NCI-H1436 (cell line): Measurements from ENCODE around the gene LRRC73.
"Not testable (repeated sequence)": the region's sequence is repeated elsewhere in the genome, so short reads cannot be mapped to it uniquely, and the experiment has no call there.

ENCODE experiments used
- DNase-seq: peaks from one replicate; lab custom pipeline; 2025; lab: John Stamatoyannopoulos, UW

LRRC73 gene

GRCh38 chr6:43511824-43512415 is 1.8 kb upstream of the LRRC73 start:
- no peak for DNase-seq

DNA sequence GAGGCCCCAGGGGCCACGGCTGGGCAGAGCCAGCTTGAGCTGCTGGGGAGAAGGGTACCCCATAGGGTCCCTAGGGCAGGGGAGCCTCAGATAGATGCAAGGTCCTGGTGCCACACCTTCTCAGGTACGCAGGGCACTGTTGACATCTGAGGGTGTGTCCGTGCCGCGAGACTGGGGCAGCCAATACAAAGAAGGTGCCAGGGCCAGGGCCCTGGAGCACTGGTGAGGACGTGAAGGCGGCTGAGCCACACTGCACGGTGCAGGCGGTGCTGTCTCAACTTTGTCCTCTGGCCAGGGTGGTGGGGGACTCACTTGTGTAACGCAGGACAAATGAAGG is 649 bp upstream of the LRRC73 start:
- no peak for DNase-seq

DNA sequence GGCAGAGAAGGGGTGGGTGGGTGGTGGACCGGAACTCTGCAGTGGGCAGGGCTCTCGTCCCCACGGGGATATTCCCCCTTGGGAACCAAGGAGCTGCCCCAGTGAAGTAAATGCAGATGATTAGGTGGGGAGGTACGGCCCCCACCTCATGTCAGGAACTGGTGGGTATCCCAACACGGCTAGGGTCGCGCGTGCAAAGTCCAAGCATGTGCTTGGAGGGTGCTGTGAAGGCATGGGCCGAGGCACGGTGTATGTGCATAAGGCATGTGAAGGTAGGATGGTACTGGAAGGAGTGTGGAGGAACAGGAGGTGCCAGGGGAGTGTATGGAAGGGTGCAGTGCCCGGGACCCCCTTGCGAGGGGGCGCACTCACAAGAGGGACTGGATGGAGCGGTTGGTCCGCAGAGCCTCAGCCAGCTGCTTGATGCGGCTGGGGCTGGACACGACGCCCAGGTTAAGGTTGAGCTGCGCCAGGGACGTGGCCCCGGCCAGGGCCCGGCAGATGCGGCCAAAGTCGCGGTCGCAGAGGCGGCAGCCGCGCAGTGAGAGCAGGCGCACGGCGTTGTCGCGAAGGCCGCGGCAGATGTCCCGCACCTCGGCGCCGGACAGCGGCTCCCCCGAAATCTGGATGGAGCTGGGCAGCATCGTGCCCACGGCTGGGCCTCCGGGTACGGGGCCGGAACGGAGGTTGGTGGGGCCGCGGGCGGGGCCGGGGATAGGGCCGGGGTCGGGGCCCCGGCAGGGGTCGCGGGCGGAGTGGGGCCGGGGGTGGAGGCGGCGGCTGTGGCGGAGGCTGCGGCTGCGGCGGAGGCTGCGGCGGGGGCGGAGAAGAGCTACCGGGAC is 783 bp downstream of the LRRC73 start:
- DNase-seq: no peak

DNA sequence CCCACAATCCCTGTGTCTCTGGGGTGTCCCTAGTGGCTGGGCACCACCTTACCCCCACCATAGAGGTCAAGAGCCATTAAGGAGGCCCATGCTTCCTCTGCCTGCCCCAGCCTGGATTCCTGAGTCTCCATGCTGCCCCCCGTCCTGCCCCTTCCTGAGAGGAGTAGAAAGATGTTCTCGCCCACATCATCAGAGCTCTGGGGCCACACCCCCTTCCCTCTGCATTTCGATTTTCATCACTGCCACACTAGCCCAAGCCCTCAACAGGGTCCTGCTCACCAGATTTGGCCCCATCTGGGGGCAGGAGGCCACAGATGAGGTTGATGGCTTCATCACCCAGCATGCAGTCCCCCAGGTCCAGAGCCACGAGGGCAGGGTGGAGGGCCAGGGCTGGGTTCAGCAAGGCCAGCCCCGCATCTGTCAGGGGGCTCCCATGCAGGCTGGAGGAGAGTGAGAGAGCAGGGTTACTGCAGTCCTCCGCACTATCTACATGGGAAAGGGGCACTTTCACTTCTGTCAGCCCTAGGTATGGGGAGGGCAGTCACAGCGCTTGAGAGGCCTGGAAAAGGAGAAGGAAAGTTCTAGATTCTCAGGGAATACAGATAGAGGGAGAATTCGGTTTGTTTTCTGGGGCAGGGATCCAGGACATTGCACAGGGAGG is 1.5 kb downstream of the LRRC73 start:
- no peak for DNase-seq

DNA sequence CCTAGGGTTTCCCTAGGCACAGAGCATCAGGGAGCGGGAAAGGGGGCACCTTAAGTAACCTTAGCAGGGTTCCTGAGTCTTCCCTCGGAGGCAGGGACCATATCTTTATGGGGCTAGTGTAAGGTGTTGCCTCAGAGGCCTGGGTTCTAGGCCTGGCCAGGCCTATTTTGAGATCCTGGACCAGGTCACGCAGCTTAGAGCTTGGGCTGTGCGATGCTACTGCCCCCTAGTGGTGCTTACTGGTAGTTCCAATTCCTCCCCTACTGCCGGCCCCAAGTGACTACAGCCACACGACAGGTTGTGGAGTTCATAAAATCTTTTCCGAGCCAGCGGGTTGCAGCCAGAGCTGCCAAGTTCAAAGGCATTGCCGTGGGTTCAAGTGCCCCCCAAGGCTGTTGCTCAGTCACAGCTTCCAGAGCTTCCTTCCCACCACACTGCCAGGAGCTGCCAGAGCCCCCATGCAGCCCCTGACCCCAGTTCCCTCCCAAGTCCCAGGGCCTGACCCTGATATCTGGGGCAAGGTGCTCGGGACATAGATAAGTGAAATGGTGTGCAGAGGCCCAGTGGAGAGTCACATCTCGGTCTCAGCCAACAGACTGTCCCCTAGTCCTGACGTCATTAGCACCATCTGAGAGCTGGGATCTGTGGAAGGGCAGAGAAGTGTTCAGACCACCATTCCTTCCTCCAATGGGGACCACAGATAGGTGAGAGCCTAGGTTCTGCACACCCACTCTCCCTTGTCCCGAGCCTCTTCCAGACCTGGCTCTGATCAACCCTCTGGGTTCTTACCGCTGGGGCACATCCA is 3.3 kb downstream of the LRRC73 start:
- DNase-seq: peak; percentile 44

GRCh38 chr6:43506171-43506570 is 4.0 kb downstream of the LRRC73 start:
- no peak for DNase-seq

DNA sequence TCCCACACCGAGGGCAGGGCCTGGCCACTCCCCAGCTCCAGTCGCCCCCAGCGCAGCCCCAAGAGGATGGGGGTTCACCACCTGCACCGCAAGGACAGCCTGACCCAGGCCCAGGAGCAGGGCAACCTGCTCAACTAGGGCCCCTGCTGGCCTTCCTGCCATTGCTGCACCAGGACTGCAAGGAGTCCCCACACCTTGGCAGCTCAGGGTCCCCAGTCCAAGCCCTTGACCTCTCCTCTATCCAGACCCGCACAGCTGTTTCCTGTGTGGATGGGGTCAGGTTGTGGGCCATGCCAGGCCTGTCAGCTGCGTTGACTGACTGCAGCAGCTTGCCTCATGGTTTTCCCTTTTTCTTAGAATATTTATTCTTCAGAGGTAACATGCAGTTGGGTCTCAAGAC is 4.4 kb downstream of the LRRC73 start:
- no peak for DNase-seq

- DNase-seq: no peak
Measured at GRCh38 chr6:43504756-43505593, 5.2 kb downstream of the LRRC73 start.

- no peak for DNase-seq
Measured at GRCh38 chr6:43503443-43503842, 6.7 kb downstream of the LRRC73 start.

- DNase-seq: no peak
Measured at GRCh38 chr6:43502666-43503065, 7.5 kb downstream of the LRRC73 start.

DNA sequence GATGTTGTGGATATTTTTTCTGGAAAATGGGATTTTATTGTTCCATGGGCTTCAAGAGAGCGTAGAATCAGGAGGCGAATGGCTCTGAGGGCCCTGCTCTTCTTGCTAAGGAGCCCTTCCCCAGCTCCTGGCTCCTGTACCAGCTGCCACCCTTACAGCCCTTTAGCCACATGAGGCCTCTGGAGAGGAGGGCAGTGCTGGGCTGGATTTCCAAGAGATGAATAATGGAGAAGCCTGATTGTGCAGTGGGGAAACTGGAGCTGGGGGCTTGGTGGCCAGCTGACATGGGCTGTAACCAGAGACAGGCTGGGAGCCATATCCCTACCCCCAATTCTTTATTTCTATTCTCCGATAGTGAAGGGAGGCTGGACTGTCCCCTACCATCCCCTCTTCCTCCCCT is 9.2 kb downstream of the LRRC73 start:
- DNase-seq: no peak

- no peak for DNase-seq
Measured at GRCh38 chr6:43499028-43499815, 10.9 kb downstream of the LRRC73 start.

- DNase-seq: not testable (repeated sequence)
Measured at GRCh38 chr6:43498291-43498690, 11.9 kb downstream of the LRRC73 start.

- no peak for DNase-seq
Measured at GRCh38 chr6:43497689-43498088, 12.5 kb downstream of the LRRC73 start.

- DNase-seq: no peak
Measured at GRCh38 chr6:43497129-43497396, 13.1 kb downstream of the LRRC73 start.

- no peak for DNase-seq
Measured at GRCh38 chr6:43496370-43497128, 13.6 kb downstream of the LRRC73 start.

- no peak for DNase-seq
Measured at GRCh38 chr6:43495409-43495941, 14.7 kb downstream of the LRRC73 start.

DNA sequence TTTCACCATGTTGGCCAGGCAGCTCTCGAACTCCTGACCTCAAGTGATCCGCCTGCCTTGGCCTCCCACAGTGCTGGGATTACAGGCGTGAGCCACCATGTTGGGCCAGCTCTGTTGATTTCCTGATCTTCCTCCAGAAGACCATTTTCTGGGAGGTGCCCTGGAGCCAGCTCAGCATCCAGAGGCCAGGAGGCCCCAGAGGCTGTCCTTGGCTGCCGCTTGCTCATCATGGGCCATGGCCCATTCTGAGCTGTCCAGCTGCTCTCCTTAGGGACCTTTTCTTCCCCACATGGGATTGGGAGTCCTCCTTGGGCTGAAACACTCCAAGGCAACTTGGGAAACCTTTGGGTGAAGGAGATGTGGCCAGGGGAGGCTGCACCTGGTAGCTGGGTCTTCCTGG is 15.4 kb downstream of the LRRC73 start:
- no peak for DNase-seq

GRCh38 chr6:43494321-43494720 is 15.8 kb downstream of the LRRC73 start:
- DNase-seq: no peak

DNA sequence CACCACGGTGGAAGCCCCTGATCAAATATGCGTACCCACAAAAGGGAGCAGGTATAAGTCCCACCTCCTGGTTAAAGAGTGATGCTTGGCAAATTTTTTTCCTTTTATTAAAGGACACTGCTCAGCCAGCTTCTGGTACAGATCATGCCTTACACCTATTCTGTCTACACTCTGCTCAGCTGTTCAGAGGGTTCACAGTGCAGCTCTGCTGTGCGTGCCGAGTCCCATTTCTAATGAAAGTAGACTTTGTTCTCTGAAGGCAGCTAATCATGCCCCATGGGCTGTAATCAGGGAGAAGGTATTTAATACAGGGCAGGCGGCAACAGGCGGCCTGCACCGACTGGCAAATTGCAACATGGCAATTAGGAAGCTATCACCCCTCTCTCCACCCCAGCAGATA is 16.3 kb downstream of the LRRC73 start:
- DNase-seq: no peak
